ENCODE measurements around the gene PLA2G1B.

PLA2G1B gene
- 0 reads per million in 4 experiments for total RNA-seq

DNA sequence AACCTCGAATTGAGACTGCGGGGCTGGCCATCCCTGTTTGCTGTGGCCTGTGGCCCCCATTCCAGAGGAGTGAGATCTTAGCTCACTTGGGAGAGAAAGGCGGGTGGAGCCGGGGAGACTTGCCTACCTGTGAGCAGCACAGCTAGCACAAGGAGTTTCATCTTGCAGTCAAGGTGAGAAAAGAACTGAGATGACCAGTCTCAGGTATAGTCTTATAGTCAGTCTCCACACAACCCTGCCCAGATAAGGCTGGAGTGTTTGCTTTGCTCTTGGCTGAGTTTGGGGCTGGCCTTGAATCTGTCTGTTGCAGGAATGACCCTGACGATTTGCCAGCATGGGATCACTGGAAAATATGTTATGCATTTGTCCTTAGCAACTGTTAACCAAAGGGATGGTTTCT, at the start of gene PLA2G1B:
TSS of gene PLA2G1B (minus strand) at position 187 of the 400 bp plus-strand sequence. CDS start at position 161, 26 bp downstream.
- DNase-seq: no peak

GRCh38 chr12:120376934-120377572, 49.5 kb upstream of the PLA2G1B start:
- no peak for DNase-seq

DNA sequence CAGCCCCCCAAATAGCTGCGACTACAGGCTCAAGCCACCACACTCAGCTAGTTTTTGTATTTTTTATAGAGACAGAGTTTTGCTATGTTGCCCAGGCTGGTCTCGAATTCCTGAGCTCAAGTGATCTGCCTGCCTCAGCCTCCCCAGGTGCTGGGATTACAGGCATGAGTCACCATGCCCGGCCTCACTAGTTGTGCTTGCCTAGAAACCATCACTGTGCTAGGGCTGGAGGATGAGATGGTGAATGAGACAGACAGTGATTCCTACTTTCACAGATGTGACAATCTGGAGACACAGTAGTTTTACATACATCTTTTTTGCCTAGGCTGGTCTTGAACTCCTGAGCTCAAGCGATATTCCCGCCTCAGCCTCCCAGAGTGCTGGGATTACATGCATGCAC, 48.8 kb upstream of the PLA2G1B start:
- no peak for DNase-seq

DNA sequence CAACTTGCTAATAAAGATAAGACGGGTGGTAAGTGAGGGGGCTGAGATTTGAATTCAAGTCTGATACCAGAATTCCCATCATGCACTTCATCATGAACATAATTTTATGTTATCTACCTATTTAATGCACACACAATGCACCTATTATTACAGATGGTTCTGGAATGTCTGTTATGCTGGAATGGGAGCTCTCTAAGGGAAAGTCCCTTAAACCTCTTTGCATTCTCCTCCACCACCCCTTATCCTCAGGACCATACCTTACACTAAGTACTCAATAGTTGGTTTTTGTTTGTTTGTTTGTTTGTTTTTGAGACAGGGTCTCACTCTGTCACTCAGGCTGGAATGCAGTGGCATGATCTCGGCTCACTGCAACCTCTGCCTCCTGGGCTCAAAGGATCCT, 48.4 kb upstream of the PLA2G1B start:
- no peak for DNase-seq

DNA sequence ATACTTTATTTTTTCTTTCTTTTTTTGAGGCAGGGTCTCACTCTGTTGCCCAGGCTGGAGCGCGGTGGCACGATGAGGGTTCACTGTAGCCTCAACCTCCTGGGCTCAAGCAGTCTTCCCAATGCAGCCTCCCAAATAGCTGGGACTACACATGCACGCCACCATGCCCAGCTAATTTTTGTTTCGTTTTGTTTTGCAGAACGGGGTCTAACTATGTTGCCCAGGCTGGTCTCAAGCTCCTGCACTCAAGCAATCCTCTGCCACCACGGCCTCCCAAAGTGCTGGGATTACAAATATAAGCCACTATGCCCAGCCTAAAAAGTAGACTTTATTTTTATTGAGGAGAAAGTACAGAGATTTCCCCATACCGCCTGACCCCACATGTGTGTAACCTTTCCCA, 46.1 kb upstream of the PLA2G1B start:
- no peak for DNase-seq

GRCh38 chr12:120370343-120371243, 43.0 kb upstream of the PLA2G1B start:
- no peak for DNase-seq

GRCh38 chr12:120369603-120370342, 42.2 kb upstream of the PLA2G1B start:
- no peak for DNase-seq

DNA sequence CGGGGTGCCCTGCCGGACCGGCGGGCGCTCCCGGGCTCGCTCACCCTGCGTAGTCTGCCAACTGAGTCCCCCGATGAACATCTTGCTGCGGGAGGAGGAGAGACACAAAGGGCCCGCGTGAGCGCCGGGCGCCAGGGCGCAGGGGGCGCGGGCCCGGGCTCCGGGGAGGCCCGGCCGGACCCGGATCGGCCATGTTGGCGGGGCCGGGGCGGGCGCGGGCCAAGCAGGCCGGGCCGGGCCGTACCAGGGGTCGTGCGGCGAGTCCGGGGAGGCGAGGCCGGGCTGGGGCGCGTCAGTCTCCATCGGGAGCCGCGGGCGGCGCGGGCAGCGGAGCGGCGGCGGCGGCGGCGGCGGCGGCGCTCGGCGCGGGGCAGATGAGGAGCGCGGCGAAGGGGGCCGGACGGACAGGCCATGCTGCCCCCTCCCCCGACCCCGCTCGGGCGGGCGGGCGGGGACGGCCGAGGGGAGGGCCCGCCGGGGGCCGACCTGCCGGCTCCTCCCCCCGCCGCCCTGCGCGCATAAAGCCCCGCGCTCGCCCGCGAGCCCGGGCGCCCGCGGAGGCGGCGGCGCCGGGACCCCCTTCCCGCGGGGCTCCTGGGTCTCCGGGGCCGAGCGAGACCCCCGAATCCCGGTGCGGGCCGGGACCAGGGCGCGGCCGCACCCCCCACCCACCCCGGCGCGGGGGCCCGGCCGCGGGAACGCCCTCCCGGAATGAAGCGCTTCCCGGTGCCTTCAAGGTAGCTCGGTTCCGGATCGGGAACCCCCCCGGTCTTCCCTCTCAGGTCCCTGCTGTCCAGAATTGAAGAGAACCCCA, 41.4 kb upstream of the PLA2G1B start, which contains the start of gene MSI1:
TSS of gene MSI1 (minus strand) at position 376 of the 814 bp plus-strand sequence. CDS start at position 303, 73 bp downstream.
- no peak for DNase-seq

DNA sequence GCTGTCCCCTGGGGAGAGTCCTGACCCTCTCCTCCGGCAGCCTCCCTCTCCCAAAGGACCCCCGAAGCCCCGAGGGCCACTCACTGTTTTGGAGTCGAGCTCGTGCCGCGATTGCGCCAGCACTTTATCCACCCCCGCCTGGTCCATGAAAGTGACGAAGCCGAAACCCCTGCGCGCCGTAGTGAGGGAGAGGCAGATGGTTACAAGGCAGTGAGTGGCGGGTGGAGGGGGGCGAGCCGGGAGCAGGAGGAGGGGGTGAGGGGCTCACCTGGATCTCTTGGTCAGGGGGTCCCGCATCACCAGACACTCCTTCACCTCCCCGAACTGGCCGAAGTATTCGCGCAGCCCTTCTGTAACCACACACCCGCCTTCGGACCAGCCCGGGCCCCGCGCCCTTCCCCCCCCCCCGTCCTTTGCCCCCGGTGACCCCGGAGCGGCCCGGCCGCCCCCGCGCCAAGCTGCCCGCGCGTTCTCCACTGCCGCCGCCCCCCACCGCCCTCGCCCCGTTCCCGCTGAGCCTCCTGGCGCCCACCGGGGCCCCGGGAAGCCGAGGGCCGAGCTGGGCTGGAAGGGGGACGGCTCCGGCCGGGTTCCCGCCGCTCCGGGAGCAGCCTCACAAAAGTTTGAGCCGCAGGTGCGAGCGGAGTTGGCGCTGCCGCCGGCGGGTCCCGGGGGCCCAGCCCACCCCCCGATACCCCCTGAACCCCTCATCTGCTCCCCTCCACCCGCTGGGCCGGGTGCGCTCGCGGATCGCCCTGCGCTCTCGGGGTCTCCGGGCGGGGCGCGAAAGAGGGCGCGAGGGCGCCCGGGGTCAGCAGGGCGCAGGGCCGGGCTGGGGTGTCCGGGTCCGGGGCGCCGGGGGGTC, 40.6 kb upstream of the PLA2G1B start:
- DNase-seq: no peak

- DNase-seq: no peak
These were observed 39.8 kb upstream of the PLA2G1B start for GRCh38 chr12:120367233-120367923.

GRCh38 chr12:120366845-120367232, 39.3 kb upstream of the PLA2G1B start:
- DNase-seq: no peak

DNA sequence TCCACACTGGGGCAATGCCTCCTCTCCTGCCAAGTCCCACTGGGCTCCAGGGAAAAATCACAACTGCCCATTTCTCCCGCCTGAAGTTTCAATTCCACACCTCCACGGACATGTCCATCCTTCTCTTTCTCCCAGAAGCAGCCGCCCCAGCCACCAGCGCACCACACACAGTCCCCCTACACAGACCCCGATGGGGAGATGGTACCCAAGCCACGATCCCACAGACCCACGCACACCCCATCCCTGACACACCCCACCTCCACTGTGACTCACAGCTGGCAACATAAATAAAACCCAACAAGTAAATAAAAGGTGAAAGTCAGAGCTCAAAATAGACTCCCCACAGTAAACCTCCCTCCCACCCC, 38.7 kb upstream of the PLA2G1B start:
- no peak for DNase-seq

DNA sequence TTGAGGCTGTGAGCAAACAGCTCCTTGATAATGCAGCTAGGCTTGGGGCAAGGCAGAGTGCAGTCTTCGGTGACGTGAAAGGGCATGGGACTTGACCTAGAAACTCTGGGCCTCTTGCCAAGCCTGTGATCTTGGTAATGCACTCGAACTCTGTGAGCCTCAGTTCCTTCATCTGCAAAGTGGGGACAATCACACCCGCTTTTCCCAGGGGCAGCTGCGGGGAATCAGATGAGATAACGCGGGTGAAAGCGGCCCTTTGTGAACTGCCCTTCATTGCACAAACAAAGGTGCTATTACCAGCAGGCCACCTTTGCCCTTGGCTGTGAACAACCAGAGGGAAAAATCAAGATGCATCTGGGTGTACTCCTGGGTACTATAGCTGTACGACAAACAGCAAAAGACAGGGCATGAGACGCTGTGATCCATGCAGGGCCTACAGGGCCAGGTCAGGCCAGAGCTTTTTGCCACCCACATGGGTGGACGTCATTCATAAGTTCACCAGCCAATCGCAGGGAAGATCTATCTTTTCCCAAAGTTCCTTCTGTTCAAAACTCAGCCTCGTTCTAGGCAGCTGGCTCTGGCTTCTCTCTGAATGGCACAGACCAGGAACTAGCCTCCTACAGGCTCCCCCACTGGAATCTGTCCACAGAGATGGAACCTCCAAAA, 38.2 kb upstream of the PLA2G1B start:
- DNase-seq: no peak

GRCh38 chr12:120364487-120364886, 36.9 kb upstream of the PLA2G1B start:
- no peak for DNase-seq

DNA sequence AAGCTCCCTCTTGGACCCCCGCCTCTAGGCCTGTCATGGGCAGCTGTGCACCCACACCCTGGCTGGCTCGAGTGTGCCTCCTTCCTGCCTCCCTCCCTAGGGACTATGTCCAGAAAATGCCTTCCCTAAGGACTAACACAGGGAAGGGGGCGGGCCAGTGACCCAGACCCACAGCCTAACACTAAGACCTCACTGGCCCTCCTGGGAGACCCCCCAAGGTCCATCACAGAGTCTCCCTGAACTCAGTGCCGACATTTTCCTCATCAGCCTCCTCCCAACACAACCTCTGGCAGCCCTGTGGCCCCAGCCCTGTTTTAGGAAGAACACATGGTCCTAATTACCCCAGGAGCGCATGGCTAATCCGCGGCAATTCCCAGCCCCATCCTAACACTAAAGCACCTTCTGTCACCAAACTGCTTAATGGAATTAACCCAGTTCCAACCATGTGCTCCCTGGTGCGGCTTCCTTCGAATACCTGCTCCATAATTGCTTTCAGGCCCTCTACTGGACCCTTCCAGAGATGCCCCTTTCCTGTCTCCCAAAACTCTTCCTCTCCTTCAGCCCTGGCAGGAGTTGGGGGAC, 35.8 kb upstream of the PLA2G1B start:
- DNase-seq: no peak

GRCh38 chr12:120362516-120363273, 35.1 kb upstream of the PLA2G1B start:
- no peak for DNase-seq

DNA sequence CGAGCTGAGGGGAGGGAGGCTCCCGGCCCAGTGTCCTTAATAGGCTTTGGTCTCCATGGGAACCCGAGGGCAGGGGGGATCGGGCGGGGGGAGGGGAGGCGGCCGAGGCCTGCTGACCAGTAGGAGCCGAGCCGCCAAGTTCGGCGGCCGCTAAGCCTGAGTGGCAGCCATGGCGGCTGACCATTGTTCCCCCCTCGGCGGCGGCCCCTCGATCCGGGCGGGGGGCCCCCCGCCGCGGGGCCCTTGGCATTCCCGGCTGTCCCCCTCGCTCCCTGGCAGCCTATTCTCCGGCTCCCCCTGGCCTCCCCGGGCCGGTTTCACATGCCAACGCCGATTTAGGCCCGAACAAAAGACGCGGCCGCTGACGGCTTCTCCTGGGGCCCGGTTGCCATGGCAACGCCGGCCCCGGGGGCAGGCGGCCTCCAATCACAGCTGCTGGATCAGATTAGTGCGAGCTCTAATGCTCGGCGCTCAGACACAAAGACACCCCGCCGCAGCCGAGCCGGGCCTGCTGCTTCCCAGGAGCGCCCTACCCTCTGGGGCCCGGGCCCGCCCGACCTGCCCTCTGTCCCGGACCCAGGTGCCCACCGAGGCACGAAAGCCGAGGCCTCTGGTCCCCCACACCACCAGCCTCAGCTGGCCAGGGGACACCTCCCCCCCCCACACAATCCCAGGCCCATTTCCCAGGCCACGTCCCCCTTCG, 34.1 kb upstream of the PLA2G1B start:
- DNase-seq: no peak

DNA sequence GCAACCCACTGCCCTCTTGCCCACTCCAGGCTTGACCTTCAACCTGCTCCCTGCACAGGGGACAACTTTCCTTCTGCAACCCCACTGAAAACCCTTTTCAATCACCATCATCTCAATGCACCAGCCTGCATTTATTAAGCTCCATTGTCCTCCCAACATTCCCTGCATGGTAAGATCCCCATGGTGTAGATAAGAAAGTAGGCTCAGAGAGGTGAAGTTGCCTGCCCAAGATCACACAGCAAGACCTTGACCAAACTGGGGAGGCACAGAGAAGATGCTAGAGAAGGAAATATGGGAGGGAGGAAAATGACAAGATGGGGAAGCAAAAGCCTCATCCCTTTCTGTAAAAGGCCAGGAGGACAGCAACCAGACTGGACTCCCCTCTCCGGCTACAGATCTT, 31.5 kb upstream of the PLA2G1B start:
- DNase-seq: no peak

Measured in effector CD8-positive, alpha-beta T cell (primary cell).